ENCODE data around the gene TEX53. TPM values are rescaled to one million over a fixed set of nuclear protein-coding genes. Genes with fewer than 3 reads are reported as not detected.
A peak's percentile ranks its signal among the peaks of the same experiment; 100 is the strongest.

TEX53 gene
- not detected in 2 replicates for total RNA-seq (2014; rRNA removed)
- not detected for polyA plus RNA-seq (2012)

DNA sequence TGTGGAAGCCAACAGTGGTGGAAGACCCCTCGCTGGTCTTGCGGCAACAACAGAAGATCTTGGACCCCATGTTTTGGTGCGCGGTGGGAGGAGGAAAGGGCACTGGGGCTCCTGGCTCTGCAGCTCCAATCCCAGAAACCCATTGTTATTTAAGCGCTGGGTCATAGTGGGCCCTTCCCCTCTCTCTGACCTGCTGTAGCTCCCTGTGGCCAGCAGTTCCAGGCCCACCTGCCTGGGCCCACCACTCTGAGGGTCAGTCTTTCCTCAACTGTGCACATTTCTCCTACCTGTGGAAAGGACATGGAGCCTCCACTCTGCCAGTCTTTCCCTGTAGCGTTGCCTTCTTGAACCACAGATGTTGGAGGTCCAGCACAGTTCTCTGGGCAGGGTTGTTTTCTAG, at the start of gene TEX53:
Gene TEX53, minus strand, starts transcription at position 101 of the 400 bp plus-strand sequence. Its CDS starts 31 bp downstream, at position 70.
- no peak for DNase-seq (ENCODE audit: low read depth)

DNA sequence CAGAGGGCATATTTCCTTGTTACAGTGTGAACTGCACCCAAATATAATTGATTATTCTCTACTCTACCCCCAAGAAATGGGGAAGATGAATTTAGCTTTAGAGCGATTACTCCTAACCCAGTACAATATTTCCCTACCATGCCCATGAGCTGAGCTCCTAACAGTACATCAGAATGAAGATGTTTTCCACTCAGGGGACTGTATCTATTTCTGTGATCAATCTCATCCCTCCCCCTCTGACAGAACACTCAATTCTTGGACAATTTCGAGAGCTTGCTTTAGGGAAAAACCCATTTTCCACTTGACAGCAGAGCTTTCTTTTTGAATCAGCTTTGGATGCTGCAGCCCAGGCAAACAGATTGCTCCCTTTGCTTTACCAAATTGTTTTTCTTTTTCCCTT, 49.1 kb upstream of the TEX53 start:
- no peak for DNase-seq (ENCODE audit: low read depth)

DNA sequence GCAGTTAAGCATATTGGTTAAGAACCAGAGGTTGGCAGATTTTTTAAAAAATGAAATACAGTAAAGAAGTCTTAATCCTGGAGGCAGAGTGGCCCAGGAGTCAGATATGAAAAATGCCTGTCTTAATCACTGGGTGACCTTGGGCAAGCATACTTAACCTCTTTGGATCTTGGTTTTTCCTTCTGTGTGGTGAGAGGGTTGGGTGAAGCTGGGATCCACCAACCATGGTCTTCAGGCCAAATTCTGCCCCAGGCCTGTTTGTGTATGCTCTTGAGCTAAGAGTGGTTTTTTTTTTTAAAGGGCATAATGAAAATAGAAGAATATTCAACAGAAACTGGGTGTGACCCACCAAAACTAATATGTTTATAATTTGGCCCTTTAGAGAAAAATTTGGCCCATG, 44.4 kb upstream of the TEX53 start:
- peak; percentile 44 for DNase-seq (ENCODE audit: low read depth)

DNA sequence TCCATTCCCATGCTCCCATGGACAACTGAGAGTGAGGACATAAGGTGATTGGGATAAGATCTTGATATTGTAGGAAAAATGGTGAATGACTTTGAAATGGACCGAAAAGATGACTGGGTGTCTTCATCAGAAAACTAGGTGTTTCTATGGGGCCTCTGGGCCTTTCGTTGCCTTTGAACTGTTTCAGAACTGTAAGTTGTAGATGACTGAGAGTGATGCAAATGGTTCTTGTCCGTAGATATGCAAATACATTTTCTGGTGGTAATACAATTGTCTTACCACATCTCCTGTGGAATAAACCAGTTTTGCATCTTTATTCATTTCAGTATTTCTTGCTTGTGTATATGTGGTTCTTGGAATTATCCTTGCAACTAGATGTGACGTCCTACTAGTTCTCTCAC, 40.3 kb upstream of the TEX53 start:
- no peak for DNase-seq (ENCODE audit: low read depth)

DNA sequence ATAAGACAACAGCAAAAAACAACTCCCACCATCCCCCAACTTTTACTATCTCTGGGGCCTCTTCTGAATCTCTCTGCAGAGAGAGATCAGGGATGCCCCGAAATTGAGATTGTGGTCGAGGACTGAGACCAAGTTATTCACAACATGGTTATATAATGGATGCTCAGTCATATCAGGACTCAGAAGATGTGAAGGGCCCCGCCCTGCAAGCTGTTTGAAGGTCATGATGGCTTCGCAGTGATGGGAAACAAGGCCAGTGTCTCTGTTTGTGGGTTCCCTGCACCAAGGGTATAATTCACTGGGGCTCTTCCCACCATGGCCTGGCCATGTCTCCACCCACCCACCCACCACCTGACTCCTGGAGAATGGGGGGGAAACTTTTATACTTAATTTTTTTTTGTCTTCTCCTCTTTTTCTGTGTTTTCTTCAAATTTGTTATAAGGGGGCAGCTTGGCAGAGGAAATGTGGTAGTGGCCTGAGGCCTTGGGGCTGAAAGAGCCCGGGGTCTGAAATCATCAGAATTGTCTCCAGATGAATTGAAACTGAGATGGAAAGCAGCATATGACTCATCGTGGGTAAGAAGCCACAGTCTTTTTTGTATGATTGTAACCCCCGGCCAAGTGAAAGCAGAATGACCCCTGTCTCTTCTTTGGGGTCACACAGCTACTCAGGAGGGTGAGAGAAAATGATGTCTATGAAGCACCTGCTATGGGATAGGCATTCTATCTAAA, 39.4 kb upstream of the TEX53 start:
- DNase-seq (ENCODE audit: low read depth), result peak; percentile 60

DNA sequence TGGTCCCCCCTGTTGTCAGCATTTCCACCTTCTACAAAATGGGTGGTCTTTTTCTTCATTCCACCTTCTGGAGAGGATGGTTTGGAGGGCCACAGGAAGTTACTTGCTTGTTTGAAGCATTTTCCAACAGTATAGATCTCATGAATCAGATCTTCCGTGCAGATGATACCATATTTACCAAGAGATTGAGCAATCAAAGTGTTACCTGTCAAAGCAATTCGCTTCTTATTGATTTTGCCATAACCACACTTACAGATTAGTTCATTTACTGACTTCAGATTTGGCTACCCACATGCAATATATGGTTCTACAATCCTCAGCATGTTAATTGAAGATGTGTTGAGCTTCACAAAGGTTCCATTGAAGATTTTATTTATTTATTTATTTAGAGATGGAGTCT, 38.3 kb upstream of the TEX53 start:
- DNase-seq (ENCODE audit: low read depth), result no peak

DNA sequence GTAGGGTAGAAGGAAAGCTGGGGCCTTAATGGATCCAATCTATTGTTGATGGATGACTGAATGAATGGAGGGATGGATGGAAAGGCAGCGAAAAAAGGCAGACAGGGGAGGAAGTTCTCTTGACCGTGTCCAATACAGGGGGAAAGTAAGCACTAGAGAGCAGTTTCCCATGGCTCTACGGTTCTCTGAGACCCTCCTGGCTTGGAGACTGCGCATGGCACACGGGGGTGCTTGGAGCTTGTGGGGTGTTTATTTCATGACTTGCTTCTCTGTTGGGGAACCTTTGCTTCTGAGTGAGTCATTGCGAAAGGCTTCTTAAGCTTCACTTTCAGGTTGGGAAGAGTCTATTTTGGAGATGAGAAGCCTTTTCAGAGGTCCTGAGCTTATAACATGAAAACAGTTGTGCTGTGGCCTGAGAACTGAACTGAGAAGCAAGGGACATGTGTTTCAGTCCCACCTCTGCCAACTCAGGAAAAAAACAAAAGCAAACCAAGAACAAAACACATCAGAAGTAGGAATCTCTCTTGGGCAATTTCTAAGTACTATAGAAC, 37.2 kb upstream of the TEX53 start:
- DNase-seq (ENCODE audit: low read depth), result peak; percentile 23

DNA sequence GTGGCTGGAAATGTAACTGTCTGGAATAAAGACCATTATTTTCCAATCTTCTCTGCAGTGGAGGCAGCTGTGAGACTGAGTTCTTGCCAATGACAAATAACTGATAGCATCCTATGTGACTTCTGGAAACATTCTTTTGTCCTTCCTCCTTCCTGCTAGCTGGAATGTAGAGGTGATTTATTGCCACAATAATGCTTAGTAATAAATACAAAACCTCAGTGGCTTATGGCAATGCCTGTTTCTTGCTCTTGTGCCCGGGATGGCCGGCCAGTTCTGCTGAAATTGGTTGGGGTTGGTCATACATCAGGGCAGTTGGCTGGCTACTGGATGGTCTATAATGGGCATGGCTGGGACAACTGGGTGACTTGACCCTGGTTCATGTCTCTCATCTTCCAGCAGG, 36.5 kb upstream of the TEX53 start:
- DNase-seq (ENCODE audit: low read depth), result peak; percentile 69

DNA sequence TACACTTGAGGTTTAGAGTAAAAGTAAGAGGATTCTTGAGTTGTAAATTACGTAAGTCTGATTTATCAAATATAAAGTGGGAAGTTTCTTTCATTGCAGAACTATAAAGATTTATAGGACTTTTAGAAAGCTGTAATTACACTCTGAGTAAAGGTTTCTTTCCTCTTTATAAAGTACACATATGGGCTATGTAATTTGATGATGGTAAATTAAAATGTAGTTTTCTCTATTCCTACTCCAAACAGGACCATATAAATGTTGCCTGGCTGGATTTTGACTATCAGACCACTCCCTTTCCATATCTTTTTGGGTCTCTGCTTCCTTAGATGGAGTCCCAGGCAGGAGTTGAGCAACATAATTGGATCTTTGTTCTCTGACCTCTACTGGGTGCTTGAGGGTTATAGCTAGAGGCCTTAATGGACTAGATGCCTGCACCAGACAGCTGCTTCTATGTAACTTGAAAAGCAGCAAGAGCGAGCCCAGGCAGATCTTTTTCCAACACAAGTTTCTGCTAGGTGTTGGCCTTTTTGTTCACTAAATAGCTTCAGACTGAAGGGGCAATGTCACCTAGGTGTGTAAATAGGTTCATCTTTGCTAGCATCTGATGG, 35.7 kb upstream of the TEX53 start:
- DNase-seq (ENCODE audit: low read depth), result peak; percentile 33

DNA sequence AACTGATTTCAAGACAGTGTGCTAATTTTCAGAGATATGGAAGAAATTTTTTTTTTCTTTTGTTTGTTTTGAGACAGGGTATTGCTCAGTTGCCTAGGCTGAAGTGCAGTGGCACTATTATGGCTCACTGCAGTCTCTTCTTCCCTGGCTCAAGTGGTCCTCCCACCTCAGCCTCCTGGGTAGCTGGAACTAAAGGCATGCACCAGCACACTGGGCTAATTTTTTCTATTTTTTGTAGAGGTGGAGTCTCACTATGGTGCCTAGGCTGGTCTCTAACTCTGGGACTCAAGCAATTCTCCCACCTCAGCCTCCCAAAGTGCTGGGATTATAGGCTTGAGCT, 34.3 kb upstream of the TEX53 start:
- DNase-seq (ENCODE audit: low read depth), result no peak

DNA sequence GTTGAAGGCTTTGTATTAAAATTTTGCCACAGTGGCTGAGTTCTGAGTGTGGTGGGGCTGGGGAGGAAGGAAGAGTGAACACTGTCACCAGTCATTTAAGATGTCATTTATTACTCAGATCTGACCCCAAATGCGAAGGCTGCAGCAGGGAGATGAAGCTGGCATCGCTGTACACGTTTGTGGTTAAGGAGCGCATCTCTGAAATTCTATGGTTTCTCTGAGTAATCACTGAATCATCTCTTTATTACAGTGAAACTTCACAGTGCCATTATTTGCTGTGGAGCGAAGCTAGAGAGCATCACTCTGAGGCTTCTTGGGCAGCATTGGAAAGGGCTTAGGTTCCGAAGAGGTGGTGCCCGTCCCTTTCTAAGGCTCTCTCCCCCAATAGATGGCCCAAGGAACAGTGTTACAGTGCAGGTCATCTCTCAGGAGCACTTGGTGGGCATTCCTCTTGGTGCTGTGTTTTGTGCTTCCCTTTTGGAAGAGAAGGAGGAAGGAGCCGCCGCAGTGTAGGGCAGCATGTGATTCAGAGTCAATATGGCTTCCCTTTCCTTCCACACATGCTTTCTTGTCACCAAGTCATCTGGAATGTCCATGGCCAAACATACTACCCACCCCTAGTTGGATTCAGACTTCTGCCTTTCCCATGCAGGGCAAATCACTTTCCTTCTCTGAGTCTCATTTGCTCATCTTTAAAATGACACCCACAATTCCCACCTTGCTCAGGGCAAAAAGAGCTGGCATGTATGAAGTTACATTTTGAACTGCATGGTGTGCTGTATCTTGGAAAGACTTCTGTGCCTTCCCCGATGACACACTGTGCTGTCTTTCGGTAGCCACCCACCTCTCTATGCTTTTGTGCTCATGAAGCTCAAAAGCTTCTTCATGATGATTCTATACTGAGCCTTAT, 33.7 kb upstream of the TEX53 start:
- DNase-seq (ENCODE audit: low read depth), result peak; percentile 95

DNA sequence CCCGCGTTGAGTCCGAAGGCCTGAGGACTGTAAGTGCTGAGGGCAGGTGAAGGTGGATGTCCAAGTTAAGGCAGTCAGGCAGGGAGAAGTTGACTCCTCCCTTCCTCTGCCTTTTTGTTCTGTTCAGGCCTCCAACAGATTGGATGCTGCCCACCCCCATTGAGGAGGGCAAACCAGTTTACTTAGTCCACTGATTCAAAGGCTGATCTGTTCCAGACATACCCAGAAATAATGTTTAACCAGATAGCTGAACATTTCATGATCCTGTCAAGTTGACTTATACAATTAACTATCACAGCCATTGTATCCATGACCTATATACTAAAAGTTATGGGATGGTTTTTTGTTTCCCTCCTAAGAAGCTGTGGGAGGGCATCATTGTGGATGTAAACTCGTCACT, 32.7 kb upstream of the TEX53 start:
- DNase-seq (ENCODE audit: low read depth), result no peak

DNA sequence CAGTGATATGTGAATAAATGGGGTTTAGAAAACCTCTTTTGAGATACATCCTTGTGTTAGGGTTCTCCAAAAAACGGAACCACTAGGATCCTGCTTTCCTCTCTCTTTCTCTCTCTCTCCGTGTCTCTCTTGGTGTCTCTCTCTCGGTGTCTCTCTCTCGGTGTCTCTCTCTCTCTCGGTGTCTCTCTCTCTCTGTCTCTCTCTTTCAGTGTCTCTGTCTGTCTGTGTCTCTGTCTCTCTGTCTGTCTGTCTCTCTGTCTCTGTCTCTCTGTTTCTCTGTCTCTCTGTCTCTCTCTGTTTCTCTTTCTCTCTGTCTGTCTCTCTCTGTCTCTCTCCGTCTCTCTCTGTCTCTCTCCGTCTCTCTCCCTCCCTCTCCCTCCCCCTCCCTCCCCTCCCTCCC, 32.2 kb upstream of the TEX53 start:
- DNase-seq (ENCODE audit: low read depth), result no peak

DNA sequence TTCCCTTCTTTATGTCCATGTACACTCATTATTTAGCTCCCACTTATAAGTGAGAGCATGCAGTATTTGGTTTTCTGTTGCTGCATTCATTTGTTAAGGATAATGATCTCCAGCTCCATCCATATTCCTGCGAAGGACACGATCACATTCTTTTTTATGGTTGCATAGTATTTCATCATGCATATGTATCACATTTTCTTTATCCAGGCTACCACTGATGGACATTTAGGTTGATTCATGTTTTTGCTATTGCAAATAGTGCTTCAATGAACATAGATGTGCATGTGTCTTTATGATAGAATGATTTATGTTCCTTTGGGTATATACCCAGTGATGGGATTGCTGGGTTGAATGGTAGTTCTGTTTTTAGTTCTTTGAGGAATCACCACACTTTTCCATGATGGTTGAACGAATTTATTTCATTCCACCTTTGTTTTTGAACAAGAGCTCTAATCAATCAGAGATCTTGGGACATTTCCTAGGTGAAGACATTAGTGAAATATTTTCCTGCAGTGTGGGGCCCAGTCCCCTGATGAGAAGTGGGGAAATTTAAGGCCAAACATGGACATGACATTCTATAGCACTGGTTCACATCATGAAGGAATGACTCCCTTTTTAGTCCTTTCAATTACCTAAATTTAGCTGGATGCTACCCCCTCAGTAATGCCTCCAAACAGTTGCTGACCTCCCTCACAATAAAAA, 31.5 kb upstream of the TEX53 start:
- no peak for DNase-seq (ENCODE audit: low read depth)

DNA sequence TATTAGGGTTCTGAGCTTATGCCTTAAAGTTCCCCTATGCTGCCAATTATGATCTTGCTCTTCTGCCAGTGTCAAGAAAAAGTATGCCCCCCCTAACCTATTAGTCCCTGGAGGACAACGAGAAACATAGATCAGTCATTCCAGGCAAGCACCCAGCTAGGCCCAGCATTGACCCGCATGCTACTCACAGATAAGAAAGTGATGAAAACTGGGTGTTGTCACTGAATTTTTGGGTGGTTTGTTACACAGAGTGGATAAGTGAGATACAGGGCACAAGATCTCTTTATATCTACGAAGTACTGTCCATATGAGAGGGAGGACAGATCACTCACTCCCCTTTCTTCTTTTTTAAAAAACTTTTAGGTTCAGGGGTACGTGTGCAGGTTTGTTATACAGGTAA, 30.8 kb upstream of the TEX53 start:
- DNase-seq (ENCODE audit: low read depth), result no peak

DNA sequence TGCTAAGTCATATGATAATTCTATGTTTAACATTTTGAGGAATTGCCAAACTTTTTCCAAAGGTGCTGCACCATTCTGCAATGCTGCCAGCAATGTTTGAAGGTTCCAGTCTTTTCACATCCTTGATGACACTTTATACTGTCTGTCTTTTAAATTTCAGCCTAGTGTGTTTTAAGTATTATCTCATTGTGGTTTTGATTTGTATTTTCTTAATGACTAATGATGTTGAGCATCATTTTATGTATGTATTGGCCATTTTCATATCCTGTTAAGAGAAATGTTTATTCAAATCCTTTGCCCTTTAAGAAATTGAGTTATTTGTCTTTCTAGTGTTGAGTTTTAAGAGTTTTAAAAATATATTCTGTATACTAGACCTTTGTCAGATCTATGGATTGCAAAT, 29.4 kb upstream of the TEX53 start:
- DNase-seq (ENCODE audit: low read depth), result peak; percentile 75

DNA sequence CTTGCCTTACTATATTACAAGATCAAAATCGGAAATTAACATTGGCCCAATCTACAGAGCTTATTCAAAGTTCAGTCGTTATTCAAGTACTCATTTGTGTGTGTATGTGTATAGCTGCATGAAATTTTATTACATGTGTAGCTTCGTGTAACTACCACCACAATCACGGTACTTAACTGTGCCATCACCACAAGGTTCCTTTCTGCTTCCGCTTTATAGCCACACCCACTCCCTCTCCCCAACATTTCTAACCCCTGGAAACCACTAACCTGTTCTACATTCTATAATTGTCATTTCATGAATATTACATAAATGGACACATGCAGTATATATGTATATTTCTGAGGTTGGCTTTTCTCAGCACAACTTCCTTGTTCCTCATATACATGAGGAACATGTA, 28.3 kb upstream of the TEX53 start:
- no peak for DNase-seq (ENCODE audit: low read depth)

DNA sequence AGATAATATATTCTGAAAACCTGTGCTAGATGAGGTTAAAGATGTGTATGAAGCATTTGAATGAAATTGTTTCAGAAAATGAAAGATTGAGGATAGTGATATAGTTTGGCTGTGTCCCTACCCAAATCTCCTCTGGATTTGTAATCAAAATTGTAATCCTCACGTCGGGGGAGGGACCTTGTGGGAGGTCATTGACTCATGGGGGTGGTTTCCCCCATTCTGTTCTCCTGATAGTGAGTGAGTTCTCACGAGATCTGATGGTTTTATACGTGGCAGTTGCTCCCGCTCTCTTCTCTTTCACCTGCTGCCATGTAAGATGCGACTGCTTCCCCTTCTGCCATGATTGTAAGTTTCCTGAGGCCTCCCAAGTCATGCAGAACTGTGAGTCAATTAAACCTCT, 26.4 kb upstream of the TEX53 start:
- no peak for DNase-seq (ENCODE audit: low read depth)

DNA sequence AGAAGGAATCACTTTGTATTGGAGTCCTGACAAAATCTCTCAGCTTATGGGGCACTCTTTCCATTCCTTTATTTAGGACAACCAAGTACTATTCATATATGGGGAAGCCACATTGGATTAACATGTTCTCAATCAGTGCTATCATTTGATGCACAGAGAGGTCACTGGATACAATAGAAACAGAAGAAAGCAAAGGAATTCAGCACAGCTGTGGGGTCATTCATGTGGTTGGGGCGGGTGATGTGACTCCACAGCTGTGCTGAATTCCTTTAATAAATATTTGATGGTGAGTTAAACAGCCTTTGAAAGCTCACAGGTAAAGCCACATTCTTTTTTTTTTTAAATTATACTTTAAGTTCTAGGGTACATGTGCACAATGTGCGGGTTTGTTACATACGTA, 25.2 kb upstream of the TEX53 start:
- peak; percentile 75 for DNase-seq (ENCODE audit: low read depth)

DNA sequence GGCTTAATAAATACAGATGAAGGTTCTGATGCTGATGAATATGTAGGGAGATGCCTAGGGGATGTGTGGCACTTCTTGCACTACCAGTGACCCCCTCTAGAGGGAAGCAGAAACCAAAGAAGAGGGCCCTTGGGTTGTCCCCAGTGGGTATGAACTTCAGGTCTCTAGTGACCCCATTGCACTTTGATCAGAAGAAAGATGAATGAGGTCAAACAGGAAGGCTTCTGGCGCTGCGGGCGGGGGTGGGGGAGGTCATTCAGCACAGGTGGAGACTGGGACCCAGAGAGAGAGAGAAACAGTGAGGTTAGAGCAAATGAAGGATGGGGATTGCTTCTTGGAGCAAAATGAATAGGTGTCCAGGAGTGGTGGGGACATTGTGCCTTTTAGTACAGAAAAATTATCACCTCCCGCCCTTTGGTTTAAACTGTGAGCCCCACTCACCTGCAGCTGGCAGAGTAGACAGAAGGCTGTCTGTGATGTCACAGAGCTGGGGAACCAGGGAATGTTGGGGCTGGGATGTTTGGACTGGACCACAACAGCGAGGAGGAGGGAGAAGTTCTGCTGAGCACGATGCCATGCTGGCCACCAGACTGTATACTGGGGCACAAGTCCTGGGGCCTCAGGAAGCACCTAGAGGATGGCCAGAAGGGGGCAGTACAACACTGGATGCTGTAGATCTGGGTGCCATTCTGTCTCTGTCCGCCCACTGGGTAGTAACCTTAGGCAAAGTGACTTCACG, 24.2 kb upstream of the TEX53 start, which contains the start of gene TEX48:
Gene TEX48, minus strand, starts transcription at position 599 of the 739 bp plus-strand sequence. CDS start 10,469 bp downstream, outside the sequence.
- DNase-seq (ENCODE audit: low read depth), result peak; percentile 78

All from LHCN-M2 (cell line).